OCI-LY3 (cell line): Measurements from ENCODE around the gene ZNF444.

Source experiments
- H2AFZ ChIP-seq: fragments of 200-600, 300-600 bp; shearing (Covaris generic); 2 replicates; pipeline ENCODE4 v1.6.0; 2014; ENCODE audit warnings: antibody characterized with exemption, low read depth, low read length
- H3K27ac ChIP-seq: fragments of 200-600, 300-600 bp; sonication (generic); 2 replicates; pipeline ENCODE4 v1.5.1; 2014; ENCODE audit warnings: mild to moderate bottlenecking, low read length, moderate library complexity, mixed read lengths
- H3K27me3 ChIP-seq: fragments of 200-600, 300-600 bp; sonication (generic); 2 replicates; pipeline ENCODE4 v1.6.1; 2014; ENCODE audit warnings: low read depth, low read length, mixed read lengths
- H3K36me3 ChIP-seq: fragments of 200-600, 300-600 bp; sonication (generic); replicated peaks from 2 replicates; pipeline ENCODE3; 2014; ENCODE audit warnings: low read depth, low read length, mixed read lengths
- H3K4me1 ChIP-seq: fragments of 300-600, 200-600 bp; sonication (generic); 2 replicates; pipeline ENCODE4 v1.6.1; 2014; ENCODE audit warnings: low read length, mixed read lengths
- H3K4me2 ChIP-seq: fragments of 200-600, 300-600 bp; sonication (generic); 2 replicates; pipeline ENCODE4 v1.6.1; 2014; ENCODE audit warnings: low read length, mixed read lengths
- H3K4me3 ChIP-seq: fragments of 300-600, 200-600 bp; sonication (generic); 2 replicates; pipeline ENCODE4 v1.5.1; 2014; ENCODE audit warnings: antibody characterized with exemption, mild to moderate bottlenecking, low read length, moderate library complexity
- H3K79me2 ChIP-seq: fragments of 300-600, 200-600 bp; shearing (Covaris generic); 2 replicates; pipeline ENCODE4 v1.6.1; 2014; ENCODE audit warnings: mild to moderate bottlenecking, low read length, mixed read lengths
- H3K9ac ChIP-seq: fragments of 300-600, 200-600 bp; shearing (Covaris generic); 2 replicates; pipeline ENCODE4 v1.6.0; 2014; ENCODE audit warnings: mild to moderate bottlenecking, low read length, moderate library complexity
- H3K9me3 ChIP-seq: fragments of 200-600, 300-600 bp; shearing (Covaris generic); 2 replicates; pipeline ENCODE4 v1.6.1; 2014; ENCODE audit warnings: low read length, mixed read lengths; ENCODE audit not compliant: insufficient read depth
- H4K20me1 ChIP-seq: fragments of 200-600, 300-600 bp; sonication (generic); 2 replicates; pipeline ENCODE4 v1.6.1; 2016; ENCODE audit warnings: low read length, mixed read lengths; ENCODE audit not compliant: insufficient read depth
- EZH2phosphoT487 ChIP-seq: fragments of 200-600 bp; shearing (Covaris generic); IDR thresholded peaks from 2 replicates; pipeline ENCODE4 v1.6.1; 2018; ENCODE audit warnings: antibody characterized with exemption, mixed run types, low read depth
- TF ChIP-seq, protein P1 (sequence below): fragments of 200-600, 300-600 bp; sonication (generic); IDR thresholded peaks from 2 replicates; pipeline ENCODE4 v1.5.1; 2014; ENCODE audit warnings: antibody characterized with exemption, low read length, low read depth

ZNF444 gene

GRCh38 chr19:56155124-56155687 is 14.1 kb downstream of the ZNF444 start:
- peaks cover 50% of the 10 kb centered on the region for H3K36me3 ChIP-seq
- no peaks in the 10 kb centered on the region for H3K4me1 ChIP-seq
- H3K4me3 ChIP-seq: no peak overlapping the region
- H3K27ac ChIP-seq: no peak overlapping the region
- peaks cover 12% of the 10 kb centered on the region; the same call in 1 of the 2 replicates for H4K20me1 ChIP-seq
- peaks cover 22% of the 10 kb centered on the region for H3K79me2 ChIP-seq
- TF ChIP-seq, protein P1, sequence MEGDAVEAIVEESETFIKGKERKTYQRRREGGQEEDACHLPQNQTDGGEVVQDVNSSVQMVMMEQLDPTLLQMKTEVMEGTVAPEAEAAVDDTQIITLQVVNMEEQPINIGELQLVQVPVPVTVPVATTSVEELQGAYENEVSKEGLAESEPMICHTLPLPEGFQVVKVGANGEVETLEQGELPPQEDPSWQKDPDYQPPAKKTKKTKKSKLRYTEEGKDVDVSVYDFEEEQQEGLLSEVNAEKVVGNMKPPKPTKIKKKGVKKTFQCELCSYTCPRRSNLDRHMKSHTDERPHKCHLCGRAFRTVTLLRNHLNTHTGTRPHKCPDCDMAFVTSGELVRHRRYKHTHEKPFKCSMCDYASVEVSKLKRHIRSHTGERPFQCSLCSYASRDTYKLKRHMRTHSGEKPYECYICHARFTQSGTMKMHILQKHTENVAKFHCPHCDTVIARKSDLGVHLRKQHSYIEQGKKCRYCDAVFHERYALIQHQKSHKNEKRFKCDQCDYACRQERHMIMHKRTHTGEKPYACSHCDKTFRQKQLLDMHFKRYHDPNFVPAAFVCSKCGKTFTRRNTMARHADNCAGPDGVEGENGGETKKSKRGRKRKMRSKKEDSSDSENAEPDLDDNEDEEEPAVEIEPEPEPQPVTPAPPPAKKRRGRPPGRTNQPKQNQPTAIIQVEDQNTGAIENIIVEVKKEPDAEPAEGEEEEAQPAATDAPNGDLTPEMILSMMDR: peak; percentile 48
- no peak for TF ChIP-seq EZH2phosphoT487
- no peak overlapping the region for H3K4me2 ChIP-seq
- H2AFZ ChIP-seq: no peak overlapping the region
- no peaks in the 10 kb centered on the region for H3K27me3 ChIP-seq
- H3K9me3 ChIP-seq: no peaks in the 10 kb centered on the region
- H3K9ac ChIP-seq: no peak overlapping the region

GRCh38 chr19:56156768-56157167 is 15.7 kb downstream of the ZNF444 start:
- no peaks in the 10 kb centered on the region for H3K27me3 ChIP-seq
- H3K9me3 ChIP-seq: no peaks in the 10 kb centered on the region
- no peak overlapping the region for H3K9ac ChIP-seq
- TF ChIP-seq, protein P1: no peak
- no peak for TF ChIP-seq EZH2phosphoT487
- no peak overlapping the region for H3K27ac ChIP-seq
- no peak overlapping the region for H3K4me2 ChIP-seq
- H3K4me1 ChIP-seq: no peaks in the 10 kb centered on the region
- no peak overlapping the region for H3K4me3 ChIP-seq
- H2AFZ ChIP-seq: no peak overlapping the region
- H4K20me1 ChIP-seq: peaks cover 10% of the 10 kb centered on the region; the same call in 1 of the 2 replicates
- peaks cover 14% of the 10 kb centered on the region for H3K79me2 ChIP-seq
- H3K36me3 ChIP-seq: peaks cover 62% of the 10 kb centered on the region

GRCh38 chr19:56158170-56158757 is 17.2 kb downstream of the ZNF444 start:
- no peak for TF ChIP-seq EZH2phosphoT487
- TF ChIP-seq, protein P1: no peak
- Histone ChIP-seq H3K27ac (no peak overlapping the region), H3K4me2 (no peak overlapping the region), H3K4me1 (peaks cover 5% of the 10 kb centered on the region; the same call in 1 of the 2 replicates), H4K20me1 (0 out of 2 replicates have a peak, but pooled peaks cover under 1% of the 10 kb centered on the region), H3K9me3 (no peaks in the 10 kb centered on the region), H3K9ac (no peak overlapping the region), H3K36me3 (peaks cover 66% of the 10 kb centered on the region), H3K4me3 (no peak overlapping the region), H2AFZ (no peak overlapping the region), H3K79me2 (peaks cover 2% of the 10 kb centered on the region; the same call in 1 of the 2 replicates), H3K27me3 (no peaks in the 10 kb centered on the region)

DNA sequence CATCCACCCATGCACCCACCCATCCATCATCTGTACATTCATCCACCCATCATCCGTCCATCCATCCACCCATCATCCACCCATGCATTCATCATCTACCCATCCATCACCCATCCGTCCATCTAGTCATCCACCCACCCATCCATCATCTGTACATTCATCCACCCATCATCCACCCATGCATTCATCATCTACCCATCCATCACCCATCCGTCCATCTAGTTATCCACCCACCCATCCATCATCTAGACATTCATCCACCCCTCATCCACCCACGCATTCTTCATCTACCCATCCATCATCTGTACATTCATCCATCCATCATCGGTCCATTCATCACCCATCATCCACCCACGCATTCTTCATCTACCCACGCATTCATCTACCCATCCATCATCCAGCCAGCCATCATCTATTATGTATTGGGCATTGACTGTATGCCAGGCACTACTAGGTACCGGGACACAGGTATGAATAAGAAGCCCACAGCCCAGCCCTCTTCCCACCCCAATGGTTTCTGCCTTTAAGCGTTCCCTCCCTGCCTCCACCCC is 18.0 kb downstream of the ZNF444 start:
- H4K20me1 ChIP-seq: no peaks in the 10 kb centered on the region
- no peak overlapping the region for H3K4me2 ChIP-seq
- H3K36me3 ChIP-seq: peaks cover 66% of the 10 kb centered on the region
- no peaks in the 10 kb centered on the region for H3K9me3 ChIP-seq
- H2AFZ ChIP-seq: no peak overlapping the region
- H3K27me3 ChIP-seq: no peaks in the 10 kb centered on the region
- H3K4me3 ChIP-seq: no peak overlapping the region
- peaks cover 5% of the 10 kb centered on the region; the same call in 1 of the 2 replicates for H3K4me1 ChIP-seq
- no peaks in the 10 kb centered on the region for H3K79me2 ChIP-seq
- no peak overlapping the region for H3K9ac ChIP-seq
- no peak overlapping the region for H3K27ac ChIP-seq
- TF ChIP-seq, protein P1: no peak
- TF ChIP-seq EZH2phosphoT487: no peak
